Islet of Langerhans (tissue), 1 donor: ENCODE data around the gene WDR83.
"Not testable (repeated sequence)": the region's sequence is repeated elsewhere in the genome, so short reads cannot be mapped to it uniquely, and the experiment has no call there.

ENCODE experiments used
- FAIRE-seq: peaks from one replicate; lab custom pipeline; 2011; peaks lifted over from hg19 to GRCh38; lab: Jason Lieb, UNC

WDR83 gene, protein sequence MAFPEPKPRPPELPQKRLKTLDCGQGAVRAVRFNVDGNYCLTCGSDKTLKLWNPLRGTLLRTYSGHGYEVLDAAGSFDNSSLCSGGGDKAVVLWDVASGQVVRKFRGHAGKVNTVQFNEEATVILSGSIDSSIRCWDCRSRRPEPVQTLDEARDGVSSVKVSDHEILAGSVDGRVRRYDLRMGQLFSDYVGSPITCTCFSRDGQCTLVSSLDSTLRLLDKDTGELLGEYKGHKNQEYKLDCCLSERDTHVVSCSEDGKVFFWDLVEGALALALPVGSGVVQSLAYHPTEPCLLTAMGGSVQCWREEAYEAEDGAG

DNA sequence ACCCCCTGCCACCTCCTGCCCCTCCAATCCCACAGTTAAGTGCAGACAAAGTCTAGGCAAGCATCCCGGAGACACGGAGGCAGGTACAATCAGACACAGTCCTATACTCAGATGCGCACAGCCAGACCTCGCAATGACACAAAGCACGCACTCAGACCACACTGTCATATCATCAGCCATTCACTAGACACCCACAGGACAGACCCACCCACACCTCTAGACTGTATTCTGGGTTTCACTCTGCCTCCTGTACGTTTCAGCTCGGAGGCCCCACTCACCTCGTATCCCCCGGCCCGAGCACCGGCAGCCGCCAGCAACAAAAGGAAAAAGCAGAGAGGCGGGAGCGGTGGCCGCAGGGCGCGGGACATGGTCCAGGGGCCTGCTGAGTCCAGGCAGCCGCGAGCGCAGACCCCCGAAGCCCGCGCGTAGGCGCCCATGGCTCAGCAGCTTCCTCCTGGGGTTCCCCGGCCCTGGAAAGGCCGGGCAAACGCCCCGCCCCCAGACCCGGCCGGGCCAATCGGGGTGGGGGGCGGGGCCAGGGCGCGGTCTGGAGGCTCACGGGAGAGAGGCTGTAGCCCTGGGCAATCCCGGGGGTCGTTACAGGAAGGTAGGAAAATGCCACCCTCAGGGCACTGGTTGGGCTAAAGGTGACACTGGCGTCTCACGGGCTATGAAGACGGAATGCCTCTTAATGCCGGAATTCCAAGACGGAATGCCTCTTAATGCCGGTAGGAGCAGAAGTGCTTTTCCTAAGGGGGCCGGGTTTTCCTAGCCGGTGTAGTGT is at the start of gene WDR83, which contains the start of gene MAN2B1:
TSS of gene WDR83 (plus strand) at position 543 of the 784 bp plus-strand sequence. CDS start 2,984 bp downstream, outside the sequence.
TSS of gene MAN2B1 (minus strand) at position 478 of the 784 bp plus-strand sequence. CDS start at position 437, 41 bp downstream.
- FAIRE-seq = no peak

DNA sequence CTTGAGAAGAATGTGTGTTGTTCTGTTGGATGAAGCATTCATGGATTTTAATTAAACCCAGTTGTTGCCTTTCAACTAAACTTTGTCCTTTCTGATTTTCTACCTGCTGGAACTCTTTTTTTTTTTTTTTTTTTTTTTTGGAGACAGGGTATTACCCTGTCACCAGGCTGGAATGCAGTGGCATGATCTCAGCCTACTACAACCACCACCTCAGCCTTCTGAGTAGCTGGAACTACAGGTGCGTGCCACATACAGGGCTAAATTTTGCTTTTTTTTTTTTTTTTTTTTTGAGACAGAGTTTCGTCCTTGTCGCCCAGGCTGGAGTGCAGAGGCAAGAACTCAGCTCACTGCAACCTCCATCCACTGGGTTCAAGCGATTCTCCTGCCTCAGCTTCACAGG is 49.0 kb upstream of the WDR83 start:
- FAIRE-seq = no peak

DNA sequence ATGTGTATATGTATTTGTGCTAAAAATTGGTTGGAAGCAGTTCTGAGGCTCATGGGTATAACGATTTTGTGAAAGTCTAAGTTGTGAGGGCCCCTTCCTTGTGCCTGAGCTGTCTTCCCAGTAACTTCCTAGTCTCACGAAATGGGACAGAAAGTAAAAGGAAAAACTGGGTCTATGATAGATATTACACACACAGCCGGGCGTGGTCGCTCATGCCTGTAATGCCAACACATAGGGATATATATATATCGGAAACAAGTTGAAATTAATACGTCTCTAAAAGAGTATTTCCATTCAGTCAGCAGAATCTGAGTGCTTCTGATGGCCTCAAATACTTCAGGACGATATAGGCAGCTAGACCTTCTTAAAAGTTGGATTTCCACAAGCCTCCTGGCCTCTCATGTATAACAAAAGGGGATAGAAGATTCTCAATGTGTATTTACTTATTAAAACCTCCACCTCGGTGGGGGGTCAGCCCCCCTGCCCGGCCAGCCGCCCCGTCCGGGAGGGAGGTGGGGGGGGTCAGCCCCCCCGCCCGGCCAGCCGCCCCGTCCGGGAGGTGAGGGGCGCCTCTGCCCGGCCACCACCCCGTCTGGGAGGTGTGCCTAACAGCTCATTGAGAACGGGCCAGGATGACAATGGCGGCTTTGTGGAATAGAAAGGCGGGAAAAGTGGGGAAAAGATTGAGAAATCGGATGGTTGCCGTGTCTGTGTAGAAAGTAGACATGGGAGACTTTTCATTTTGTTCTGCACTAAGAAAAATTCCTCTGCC is 45.2 kb upstream of the WDR83 start:
- not testable (repeated sequence) for FAIRE-seq

DNA sequence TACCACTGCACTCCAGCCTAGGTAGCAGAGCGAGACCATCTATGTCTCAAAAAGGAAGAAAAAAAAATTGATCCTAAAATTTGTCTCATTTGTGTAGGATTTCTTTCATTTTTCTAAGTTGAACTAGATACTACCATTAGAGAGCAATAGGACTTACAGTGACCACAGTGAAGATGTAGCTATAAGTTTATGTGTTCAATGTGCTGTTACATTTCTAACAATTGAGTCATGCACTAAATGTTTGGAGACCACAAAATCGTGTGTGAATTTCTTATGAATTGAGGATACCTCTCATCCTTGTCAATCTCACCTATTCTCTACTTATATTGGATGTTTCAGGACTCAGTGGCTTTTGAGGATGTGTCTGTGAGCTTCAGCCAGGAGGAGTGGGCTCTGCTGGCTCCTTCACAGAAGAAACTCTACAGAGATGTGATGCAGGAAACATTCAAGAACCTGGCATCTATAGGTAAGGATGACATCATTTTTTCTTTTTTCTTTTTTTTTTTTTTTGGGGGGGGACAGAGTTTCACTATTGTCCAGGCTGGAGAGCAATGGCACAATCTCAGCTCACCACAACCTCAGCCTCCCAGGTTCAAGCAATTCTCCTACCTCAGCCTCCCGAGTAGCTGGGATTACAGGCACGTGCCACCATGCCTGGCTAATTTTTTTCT is 43.1 kb upstream of the WDR83 start:
- no peak for FAIRE-seq

DNA sequence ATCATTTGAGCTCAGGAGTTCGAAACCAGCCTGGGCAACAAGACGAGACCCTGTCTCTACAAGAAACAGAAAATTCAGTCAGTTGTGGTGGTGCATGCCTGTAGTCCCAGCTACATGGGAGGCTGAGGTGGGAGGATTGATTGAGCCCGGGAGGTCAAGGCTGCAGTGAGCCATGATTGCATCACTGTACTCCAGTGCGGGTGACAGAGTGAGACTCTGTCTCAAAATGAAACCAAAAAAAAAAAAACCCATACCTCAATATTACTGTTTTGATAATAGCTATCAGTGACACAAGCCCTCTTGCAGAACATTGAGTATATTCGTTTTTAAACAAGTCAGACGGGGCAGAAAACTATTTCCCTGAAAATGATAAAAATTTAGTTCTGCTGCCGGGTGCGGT is 39.6 kb upstream of the WDR83 start:
- no peak for FAIRE-seq

DNA sequence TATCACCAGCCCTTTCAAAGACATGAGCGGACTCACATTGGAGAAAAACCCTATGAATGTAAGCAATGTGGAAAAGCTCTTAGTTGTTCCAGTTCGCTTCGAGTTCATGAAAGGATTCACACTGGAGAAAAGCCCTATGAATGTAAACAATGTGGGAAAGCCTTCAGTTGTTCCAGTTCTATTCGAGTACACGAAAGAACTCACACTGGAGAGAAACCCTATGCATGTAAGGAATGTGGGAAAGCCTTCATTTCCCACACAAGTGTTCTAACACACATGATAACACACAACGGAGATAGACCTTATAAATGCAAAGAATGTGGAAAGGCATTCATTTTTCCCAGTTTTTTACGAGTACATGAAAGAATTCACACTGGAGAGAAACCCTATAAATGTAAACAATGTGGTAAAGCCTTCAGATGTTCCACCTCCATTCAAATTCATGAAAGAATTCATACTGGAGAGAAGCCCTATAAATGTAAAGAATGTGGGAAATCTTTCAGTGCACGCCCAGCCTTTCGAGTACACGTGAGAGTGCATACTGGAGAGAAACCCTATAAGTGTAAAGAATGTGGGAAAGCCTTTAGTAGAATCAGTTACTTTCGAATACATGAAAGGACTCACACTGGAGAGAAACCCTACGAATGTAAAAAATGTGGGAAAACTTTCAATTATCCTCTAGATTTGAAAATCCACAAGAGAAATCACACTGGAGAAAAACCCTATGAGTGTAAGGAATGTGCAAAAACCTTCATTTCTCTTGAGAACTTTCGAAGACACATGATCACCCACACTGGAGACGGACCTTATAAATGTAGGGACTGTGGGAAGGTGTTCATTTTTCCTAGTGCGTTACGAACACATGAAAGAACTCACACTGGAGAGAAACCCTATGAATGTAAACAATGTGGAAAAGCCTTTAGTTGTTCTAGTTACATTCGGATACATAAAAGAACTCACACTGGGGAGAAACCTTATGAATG is 38.3 kb upstream of the WDR83 start:
- FAIRE-seq = no peak

DNA sequence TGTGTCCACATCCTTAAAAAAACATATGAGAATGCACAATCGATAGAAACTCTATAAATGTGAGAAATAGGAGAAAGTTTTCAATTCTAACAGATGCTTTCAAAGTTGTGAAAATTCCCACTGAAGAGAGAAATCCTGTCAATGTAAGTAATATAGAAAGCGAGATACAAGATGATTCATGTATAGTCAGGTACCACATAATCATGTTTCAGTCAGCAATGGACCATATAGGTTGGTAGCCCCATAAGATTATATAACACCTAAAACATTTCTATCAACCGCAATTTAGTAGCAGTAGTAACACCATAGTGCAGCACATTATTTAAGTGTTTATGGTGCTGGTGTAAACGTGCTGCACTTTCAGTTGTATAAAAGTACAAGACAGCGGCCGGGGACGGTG is 37.4 kb upstream of the WDR83 start:
- FAIRE-seq = no peak

DNA sequence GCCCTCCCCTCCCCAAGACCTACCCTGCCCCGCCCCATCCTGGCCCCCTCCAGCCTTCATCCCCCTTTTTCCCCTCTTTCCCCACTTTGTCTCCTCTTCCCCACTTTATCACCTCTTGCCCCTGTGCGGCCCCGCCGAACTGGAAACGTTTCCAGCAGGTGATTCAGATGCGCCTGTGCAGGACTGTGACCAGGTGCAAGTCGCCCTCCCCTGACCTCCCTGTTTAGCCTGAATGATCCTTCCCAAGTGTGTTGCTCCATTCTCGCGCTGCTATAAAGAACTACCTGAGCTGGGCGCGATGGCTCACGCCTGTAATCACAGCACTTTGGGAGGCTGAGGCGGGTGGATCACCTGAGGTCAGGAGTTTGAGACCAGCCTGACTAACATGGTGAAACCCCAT is 30.0 kb upstream of the WDR83 start:
- FAIRE-seq = no peak

DNA sequence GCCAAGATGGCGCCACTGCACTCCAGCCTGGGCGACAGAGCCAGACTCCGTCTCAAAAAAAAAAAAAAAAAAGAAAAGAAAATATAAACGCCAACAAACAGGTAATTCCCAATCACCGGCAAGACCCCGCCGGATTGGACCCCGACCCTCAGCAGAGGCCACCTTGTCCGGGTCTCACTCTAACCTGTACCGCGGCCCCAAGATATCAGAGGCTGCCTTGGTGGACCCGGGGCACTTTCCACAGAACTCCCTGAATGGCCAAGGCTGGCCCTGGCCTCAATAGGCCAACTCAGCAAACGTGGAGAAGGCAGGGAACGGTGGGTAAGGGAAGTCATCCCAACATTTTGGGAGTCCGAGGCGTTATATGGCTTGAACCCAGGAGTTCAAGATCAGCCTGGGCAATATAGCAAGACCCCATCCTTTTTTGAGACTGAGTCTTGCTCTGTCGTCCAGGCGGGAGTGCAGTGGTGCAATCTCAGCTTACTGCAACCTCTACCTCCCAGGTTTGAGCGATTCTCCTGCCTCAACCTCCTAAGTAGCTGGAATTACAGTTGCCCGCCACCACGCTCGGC is 27.9 kb upstream of the WDR83 start:
- no peak for FAIRE-seq

DNA sequence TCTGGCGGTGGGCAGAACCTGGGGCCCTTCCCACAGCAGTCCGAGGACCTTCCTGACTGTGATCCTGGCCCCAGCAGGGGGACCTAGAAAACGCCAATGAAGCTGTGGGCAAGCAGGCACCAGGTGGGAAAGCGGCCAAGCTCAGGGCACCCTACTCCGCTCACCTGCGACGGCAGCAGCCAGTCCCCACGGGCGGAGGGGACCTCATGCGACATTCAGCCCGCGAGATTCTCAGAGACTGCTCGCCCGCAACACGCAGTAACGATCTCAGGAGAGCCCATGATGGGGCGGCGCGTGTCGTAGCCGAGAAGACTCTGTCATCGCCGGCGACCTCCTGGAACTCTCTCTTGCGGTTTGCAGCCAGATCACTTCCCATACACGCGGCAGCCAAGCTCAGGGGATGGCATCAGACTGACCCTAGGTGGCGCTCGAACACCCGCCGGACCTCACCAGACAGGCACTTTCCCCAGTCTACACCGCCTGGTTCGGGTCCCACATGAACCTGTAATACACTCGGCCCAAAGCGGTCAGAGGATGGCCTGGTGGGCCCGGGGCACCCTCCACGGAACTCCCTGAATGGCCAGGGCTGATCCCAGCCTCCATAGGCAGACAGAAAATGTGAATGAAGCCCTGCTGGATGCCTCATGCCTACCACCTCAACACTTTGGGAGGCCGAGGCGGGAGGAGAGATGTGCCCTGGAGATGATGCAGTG is 26.6 kb upstream of the WDR83 start:
- no peak for FAIRE-seq

DNA sequence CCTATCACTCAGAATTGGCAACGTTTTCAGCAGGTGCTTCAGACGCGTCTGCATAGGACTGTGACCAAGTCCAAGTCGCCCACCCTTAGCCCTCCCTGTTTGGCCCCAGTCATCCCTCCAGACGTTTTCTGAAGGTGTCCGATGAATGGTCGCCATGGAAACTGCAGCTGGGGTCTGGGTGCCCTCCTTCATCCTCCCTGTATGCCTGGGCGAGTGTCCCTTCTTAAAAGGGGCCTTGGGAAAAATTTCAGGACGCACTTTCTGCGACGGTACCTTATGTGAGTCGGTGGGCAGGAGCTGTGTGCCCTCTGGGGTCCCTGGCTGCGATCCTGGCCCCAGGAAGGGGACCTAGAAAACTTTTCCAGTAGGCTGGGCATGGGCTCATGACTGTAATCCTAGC is 25.2 kb upstream of the WDR83 start:
- FAIRE-seq = no peak

DNA sequence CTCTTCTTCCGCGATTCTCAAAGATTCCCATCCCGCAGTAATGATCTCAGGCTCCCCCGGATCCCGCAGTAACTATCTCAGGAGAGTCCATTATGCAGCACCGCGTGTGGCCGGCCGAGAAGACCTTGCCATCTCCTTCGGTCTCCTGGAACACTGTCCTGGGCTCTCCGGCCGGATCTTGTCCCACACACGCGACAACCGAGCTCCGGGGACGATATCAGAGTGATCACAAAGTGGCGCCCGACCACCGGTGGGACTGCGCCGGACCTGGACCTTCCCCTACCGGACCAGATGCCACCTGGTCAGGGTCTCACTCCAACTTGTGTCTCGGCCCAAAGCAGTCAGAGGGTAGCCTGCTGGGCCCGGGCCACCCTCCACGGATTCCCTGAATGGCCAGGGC is 24.1 kb upstream of the WDR83 start:
- no peak for FAIRE-seq

DNA sequence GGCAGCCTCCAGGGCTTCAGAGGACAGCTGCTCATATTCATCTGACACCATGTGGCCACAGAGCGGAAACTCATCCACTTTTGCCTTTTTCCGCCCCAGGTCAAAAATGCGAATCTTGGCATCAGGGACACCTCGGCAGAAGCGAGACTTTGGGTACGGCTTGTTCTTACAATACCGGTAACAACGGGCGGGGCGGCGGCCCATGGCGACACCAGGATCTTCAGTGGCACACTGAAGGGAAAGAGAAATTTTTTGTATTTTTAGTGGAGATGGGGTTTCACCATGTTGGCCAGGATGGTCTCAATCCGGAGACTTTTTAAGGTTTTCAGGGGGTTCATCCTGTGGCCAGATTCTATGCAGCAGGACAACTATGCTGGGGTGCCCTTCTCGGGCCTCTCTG is 22.9 kb upstream of the WDR83 start:
- FAIRE-seq = not testable (repeated sequence)

DNA sequence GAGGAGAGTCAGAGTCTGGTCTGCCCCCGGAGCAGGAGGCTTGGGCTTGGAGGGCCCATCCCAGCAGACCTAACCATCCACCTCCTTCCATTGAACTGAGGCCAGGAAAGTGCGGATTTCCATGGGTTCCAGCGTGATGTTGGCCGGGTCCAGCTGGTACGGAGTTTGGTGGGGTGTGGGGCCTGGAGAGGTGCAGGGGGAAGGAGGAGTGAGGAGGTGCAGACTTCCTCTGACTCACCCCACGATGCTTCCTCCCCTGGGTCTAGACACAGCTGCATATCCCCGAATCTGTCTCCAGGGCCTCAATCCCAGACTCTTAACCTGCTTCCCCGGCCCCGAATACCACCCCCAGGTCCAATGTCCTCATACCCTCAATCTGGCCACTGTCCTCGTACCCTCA is 20.1 kb upstream of the WDR83 start:
- FAIRE-seq = no peak

DNA sequence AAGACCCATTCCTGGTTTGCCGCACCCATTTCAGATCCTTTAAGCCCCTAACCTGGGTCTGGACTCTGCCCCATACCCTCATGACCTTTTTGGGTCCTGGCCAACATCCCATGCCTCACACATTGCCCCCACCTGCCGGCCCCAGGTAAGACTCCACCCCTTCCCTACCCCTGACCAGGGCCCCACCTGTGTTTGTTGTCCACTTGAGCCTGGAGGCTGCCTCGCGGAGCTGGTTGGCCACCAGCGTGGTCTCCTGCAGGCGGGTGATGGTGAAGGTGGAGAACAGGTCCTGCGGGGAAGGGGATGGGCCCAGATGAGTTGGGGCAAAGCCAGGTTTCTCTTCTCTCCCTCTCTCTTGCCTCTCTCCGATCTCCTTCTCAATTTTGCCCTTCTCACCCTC is 19.6 kb upstream of the WDR83 start:
- no peak for FAIRE-seq

DNA sequence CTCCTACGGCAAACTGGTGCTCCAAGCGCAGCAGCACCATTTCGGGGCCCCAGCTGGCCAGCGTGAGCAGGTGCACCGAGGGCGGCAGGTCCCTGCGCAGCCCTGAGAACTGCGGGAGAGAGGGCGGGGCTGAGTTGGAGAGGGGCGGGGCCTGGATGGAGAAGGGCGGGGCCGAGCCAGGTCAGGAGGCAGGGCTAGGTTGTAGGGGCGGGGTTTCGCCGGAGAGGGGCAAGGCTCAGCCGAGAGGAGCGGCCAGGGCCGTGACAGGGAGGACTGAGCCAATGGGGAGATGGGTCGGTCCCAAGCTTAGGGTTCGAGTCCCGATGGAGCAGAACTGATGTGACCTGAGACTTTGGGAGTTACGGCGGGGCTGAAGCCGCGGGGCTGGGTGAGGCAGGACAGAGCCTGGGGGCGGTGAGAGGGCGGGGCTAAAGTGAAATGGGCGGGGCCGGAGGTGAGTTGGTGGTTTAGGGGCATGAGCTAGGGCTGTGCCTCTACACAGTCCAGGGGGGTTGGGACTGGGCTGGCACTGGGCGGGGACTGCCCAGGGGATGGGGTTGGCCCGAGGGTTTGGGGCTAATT is 19.0 kb upstream of the WDR83 start:
- FAIRE-seq = no peak

DNA sequence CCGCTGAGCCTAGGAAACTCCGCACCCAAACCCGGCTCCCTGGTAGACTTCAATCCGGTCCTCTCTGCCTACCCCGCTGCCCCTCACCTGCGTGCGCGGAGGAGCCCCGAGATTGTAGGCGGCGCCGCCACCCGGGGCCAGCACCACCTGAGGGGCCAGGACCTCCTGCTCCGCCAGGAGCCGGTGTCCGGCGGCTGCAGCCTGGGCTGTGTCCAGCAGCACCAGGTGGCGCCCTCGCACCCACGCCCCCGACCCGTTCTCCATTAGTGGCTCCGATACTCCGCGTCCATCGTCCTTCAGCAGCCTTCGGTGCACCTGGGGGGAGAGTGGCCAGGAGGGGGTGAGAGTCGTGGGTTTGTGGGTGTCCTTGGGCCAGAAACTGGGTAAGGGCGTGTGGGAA is 18.5 kb upstream of the WDR83 start:
- FAIRE-seq = no peak

DNA sequence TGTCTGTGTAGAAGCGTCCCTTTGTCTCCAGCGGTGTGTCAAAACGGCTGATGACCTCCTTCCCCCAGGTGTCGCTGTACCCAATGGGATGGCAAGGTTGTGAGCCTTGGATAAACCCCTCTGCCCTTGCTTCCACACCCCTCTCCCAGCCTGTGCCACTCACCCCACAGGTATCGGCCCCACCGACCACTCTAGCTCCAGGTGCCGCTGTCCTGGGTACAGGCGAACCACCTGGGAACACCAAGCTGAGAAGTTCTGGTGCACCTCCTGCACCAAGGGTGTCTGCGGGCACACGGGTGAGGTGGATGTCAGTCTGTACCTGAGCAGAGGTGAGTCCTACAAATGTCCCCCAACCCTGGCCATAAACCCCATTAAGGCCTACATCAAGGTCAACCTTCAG is 16.7 kb upstream of the WDR83 start:
- FAIRE-seq = no peak

DNA sequence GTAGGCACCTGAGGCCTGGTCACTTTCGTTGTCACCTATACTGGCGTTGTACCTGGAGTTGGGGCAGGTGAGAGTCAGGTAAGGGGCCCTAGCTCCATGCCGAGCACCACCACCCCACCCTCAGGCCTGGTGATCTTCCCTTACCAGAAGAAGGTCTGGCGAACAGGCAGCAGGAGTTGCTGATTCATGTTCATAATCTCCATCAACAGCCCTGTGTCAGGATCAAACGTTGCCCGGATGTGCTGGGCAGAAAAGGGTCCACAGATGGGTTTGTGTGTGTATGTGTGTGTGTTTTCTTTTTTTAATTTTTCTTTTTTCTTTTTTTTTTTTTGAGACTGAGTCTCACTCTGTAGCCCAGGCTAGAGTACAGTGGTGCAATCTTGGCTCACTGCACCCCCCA is 14.4 kb upstream of the WDR83 start:
- FAIRE-seq = no peak

DNA sequence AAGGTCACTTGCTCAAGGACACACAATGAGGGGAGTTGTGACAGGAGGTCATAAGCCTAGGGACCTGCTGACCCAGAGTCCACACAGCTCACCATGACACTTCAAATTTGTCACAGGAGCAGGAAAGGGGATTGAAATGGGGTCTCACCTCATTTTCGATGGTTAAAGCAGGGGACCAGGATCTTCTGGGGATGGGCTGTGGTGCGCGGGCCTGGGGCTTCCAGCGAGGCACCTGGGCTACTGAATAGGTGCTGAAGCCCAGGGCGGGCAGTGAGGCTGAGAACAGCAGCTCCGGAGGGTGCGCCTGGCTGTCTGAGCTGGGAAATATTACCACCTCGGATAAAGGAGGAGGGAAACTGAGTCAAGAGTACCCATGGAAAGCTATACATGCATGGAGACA is 11.1 kb upstream of the WDR83 start:
- FAIRE-seq = no peak
